Astrocyte of the spinal cord (primary cell): ENCODE measurements around the gene FBXL3.

Experiments
- DNase-seq: peaks from one replicate; pipeline ENCODE4 v3.0.0; 2011; ENCODE audit warnings: low read depth, low spot score
- H3K4me3 ChIP-seq: 2 replicates; pipeline ENCODE4 v1.5.1; 2011; ENCODE audit warnings: low read depth, mild to moderate bottlenecking, low read length, moderate library complexity
- CTCF ChIP-seq: IDR thresholded peaks from 2 replicates; pipeline ENCODE4 v1.5.1; 2012; ENCODE audit warnings: low read depth, mild to moderate bottlenecking, low read length, inconsistent platforms
- in situ Hi-C: cut with HindIII; loops from 2 replicates; pipeline ENCODE4 v1.10.0; 2017; ENCODE audit warnings: low sequenced_read_pairs

The FBXL3 gene

DNA sequence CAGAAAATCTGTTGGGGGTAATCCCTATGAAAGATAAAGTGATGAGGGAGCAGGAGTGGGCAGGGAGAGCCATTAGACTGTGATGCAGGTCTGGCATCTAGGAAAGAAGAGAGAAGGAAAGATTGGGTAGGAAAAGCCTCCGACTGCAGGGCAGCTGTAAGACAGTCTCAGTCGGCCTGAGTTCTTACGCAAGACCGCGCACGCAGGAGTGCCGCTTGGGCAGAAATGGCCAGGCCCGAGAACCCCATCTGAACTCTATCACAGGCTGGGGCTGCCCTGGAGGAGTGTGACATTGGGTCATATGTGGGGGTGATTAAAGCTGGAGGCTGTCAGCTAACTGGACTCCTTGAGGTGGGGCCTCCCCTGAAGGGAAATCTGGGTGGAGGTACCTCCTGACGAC, 13.9 kb upstream of the FBXL3 start:
- in situ Hi-C loops = no loop called here
- H3K4me3 ChIP-seq = no peak overlapping the region
- no peak for TF ChIP-seq CTCF
- no peak for DNase-seq

- H3K4me3 ChIP-seq = no peak overlapping the region
- in situ Hi-C loops = no loop called here
- no peak for TF ChIP-seq CTCF
- DNase-seq = no peak
Measured at GRCh38 chr13:77040076-77040475, 13.1 kb upstream of the FBXL3 start.

- no peak for TF ChIP-seq CTCF
- no peak overlapping the region for H3K4me3 ChIP-seq
- DNase-seq = no peak
- in situ Hi-C loops = no loop called here
Measured at GRCh38 chr13:77038907-77039480, 12.0 kb upstream of the FBXL3 start.

DNA sequence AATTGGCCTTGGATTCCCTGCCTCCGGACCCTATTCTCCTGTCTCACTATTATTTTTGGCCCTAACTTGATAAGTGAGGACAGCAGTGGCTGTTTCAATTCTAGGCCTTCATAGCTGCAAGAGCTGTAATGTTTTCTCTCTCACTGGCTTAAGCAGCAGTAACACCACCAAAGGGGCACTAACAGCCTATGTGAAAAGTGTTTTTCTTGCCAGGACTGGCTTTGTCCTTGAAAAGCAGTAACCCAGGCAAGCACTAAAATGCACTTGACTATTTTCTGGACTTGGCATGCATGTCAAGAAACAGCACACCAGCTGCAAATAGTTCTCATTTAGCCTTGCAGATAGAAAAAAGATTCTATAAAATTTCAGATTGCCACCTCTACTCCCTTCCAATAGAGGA, 9.3 kb upstream of the FBXL3 start:
- in situ Hi-C loops = no loop called here
- no peak for TF ChIP-seq CTCF
- no peak overlapping the region for H3K4me3 ChIP-seq
- DNase-seq = no peak

- H3K4me3 ChIP-seq = no peak overlapping the region
- peak; percentile 42 for DNase-seq
- in situ Hi-C loops = no loop called here
- no peak for TF ChIP-seq CTCF
Measured at GRCh38 chr13:77034881-77035280, 7.9 kb upstream of the FBXL3 start.

DNA sequence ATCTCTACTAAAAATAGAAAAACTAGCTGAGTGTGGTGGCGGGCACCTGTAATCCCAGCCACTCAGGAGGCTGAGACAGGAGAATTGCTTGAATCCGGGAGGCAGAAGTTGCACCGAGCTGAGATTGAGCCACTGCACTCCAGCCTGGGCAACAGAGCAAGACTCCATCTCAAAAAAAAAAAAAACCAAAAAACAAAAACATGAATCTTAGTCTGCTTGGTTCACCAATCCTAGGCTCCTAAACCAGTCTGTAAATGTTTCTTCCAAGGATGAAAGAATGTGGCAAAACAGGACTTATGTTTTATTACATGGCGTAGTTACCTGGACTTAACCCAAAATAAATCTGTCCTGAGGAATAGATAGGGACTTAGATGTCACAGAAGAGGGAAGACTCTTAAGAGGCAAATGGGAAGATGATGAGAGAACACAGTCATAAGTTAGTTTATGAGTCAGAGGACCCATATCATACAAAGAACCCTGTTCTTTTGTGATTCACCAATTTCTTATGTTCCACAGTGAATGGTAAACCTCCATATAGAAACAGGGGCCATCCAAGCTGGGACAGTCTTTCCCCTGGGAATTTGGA, 6.9 kb upstream of the FBXL3 start:
- DNase-seq = no peak
- in situ Hi-C loops = no loop called here
- no peak for TF ChIP-seq CTCF
- H3K4me3 ChIP-seq = no peak overlapping the region
